ENCODE data around the gene LRRC18.

Gene LRRC18

DNA sequence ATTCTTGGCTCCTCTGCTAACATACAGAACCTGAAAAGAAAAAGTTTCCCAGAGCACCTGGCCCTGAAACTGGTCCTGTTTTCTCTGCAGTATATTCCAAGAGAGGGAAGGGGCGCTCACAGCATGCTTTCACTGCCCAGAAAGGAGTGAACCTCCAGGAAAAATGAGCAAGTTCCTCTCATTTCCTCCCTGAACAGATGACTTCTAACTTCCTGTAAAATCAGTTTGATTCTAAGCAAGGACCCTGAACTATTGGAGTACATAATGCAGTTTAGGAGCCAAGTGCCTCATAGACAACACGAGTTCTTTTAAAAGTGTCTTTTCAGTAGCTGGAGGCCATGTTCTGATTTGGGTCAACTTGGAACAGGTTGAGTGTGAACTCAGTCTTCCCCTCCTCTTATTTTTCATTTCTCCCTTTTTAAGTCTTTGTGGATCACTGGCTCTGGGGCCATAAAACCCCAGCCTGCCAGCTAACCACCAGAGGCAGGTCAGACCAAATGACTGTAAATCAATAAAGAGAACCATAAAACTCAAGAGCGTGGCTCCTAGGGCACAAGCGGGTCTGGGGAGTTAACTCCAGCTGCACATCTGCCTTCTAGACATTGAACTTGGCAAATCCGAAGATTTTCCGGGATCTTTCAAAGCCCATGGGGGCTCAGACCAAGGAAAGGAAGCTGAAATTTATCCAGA, 5.9 kb upstream of the LRRC18 start:
- Histone ChIP-seq H3K27me3 (ENCODE audit: insufficient read depth, low read length) (no peaks in the 10 kb centered on the region), H3K9ac (ENCODE audit: low read length) (no peak overlapping the region), H3K36me3 (ENCODE audit: insufficient read depth, low read length) (peaks cover 65% of the 10 kb centered on the region), H4K20me1 (ENCODE audit: insufficient read depth, low read length) (no peaks in the 10 kb centered on the region), H2AFZ (ENCODE audit: low read length) (no peak overlapping the region), H3K4me2 (ENCODE audit: low read length) (no peak overlapping the region), H3K4me1 (ENCODE audit: insufficient read depth, low read length, severe bottlenecking) (no peaks in the 10 kb centered on the region), H3K4me3 (ENCODE audit: low read depth, low read length, poor library complexity, severe bottlenecking) (no peak overlapping the region), H3F3A (ENCODE audit: insufficient read depth, low read length) (no peaks in the 10 kb centered on the region), H3K9me2 (ENCODE audit: low read depth, low read length) (no peaks in the 10 kb centered on the region), H3K79me2 (ENCODE audit: insufficient read depth, low read length) (no peaks in the 10 kb centered on the region), H3K9me3 (ENCODE audit: low read length) (no peaks in the 10 kb centered on the region), H3K27ac (ENCODE audit: low read depth, low read length, poor library complexity, severe bottlenecking) (no peak overlapping the region)
- TF ChIP-seq EZH2 (IDR thresholded peaks at IDR 0.05; ENCODE audit: borderline replicate concordance, low read length) (no peak), CTCF (IDR thresholded peaks at IDR 0.05; ENCODE audit: low read length) (no peak)

DNA sequence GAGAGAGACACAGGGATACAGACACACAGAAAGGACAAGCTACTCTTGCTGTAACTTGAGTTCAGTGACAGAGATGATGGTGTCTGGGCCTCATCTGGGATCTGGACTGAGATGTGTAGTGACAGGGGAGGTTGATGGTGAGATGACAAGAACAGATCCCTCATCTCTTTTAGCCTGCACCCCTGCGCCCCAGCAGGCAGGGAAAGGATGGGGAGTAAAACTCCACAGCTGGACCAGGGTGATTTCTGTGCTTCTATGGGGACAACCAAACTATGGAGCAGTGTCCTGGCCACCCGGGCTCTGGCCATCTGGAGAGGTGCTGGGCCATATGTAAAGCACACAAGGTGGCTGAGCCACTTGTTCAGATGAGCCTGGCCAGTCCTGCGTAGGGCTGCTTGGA, 4.5 kb upstream of the LRRC18 start:
- Histone ChIP-seq H3K9me2 (ENCODE audit: low read depth, low read length) (no peaks in the 10 kb centered on the region), H3K36me3 (ENCODE audit: insufficient read depth, low read length) (peaks cover 51% of the 10 kb centered on the region), H4K20me1 (ENCODE audit: insufficient read depth, low read length) (no peaks in the 10 kb centered on the region), H3K9me3 (ENCODE audit: low read length) (no peaks in the 10 kb centered on the region), H3K27ac (ENCODE audit: low read depth, low read length, poor library complexity, severe bottlenecking) (no peak overlapping the region), H3K4me2 (ENCODE audit: low read length) (no peak overlapping the region), H3F3A (ENCODE audit: insufficient read depth, low read length) (no peaks in the 10 kb centered on the region), H3K4me3 (ENCODE audit: low read depth, low read length, poor library complexity, severe bottlenecking) (no peak overlapping the region), H3K4me1 (ENCODE audit: insufficient read depth, low read length, severe bottlenecking) (no peaks in the 10 kb centered on the region), H3K9ac (ENCODE audit: low read length) (no peak overlapping the region), H2AFZ (ENCODE audit: low read length) (no peak overlapping the region), H3K27me3 (ENCODE audit: insufficient read depth, low read length) (no peaks in the 10 kb centered on the region), H3K79me2 (ENCODE audit: insufficient read depth, low read length) (no peaks in the 10 kb centered on the region)
- TF ChIP-seq EZH2 (IDR thresholded peaks at IDR 0.05; ENCODE audit: borderline replicate concordance, low read length), result no peak
- no peak for TF ChIP-seq CTCF (IDR thresholded peaks at IDR 0.05; ENCODE audit: low read length)

DNA sequence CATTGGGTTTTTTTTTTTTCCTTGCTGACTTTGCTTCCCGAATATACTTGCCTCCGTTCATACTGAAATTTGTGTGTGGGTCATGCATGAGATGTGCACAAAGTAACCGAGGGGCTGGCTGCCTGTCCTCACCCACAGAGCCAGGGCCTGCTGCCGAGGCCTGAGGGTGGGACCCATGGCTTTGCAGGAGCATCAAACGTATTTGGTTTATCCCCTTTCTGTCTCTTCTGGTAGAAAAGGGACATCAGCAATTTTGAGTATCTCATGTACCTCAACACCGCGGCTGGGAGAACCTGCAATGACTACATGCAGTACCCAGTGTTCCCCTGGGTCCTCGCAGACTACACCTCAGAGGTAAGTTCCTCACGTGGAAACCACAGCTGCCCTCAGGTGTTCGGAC, 3.5 kb upstream of the LRRC18 start:
- peaks cover 40% of the 10 kb centered on the region for H3K36me3 ChIP-seq (ENCODE audit: insufficient read depth, low read length)
- H3K4me3 ChIP-seq (ENCODE audit: low read depth, low read length, poor library complexity, severe bottlenecking), result no peak overlapping the region
- H3K79me2 ChIP-seq (ENCODE audit: insufficient read depth, low read length), result no peaks in the 10 kb centered on the region
- no peaks in the 10 kb centered on the region for H4K20me1 ChIP-seq (ENCODE audit: insufficient read depth, low read length)
- H3K27ac ChIP-seq (ENCODE audit: low read depth, low read length, poor library complexity, severe bottlenecking), result no peak overlapping the region
- H3K9me2 ChIP-seq (ENCODE audit: low read depth, low read length), result no peaks in the 10 kb centered on the region
- no peak for TF ChIP-seq CTCF (IDR thresholded peaks at IDR 0.05; ENCODE audit: low read length)
- no peak for TF ChIP-seq EZH2 (IDR thresholded peaks at IDR 0.05; ENCODE audit: borderline replicate concordance, low read length)
- H3K4me1 ChIP-seq (ENCODE audit: insufficient read depth, low read length, severe bottlenecking), result no peaks in the 10 kb centered on the region
- no peak overlapping the region for H2AFZ ChIP-seq (ENCODE audit: low read length)
- no peak overlapping the region for H3K4me2 ChIP-seq (ENCODE audit: low read length)
- no peaks in the 10 kb centered on the region for H3F3A ChIP-seq (ENCODE audit: insufficient read depth, low read length)
- H3K9ac ChIP-seq (ENCODE audit: low read length), result no peak overlapping the region
- no peaks in the 10 kb centered on the region for H3K9me3 ChIP-seq (ENCODE audit: low read length)
- H3K27me3 ChIP-seq (ENCODE audit: insufficient read depth, low read length), result no peaks in the 10 kb centered on the region

All from OCI-LY1 (cell line).